ENCODE results near the gene PFKM.

GRCh38 chr12:48193623-48194022, 74.5 kb downstream of the PFKM start:
- no peak for TF ChIP-seq CTCF (IDR thresholded peaks at IDR 0.05)
- TF ChIP-seq POLR2A (IDR thresholded peaks at IDR 0.05), result no peak
